ENCODE data around the gene OR1J2.

GRCh38 chr9:122466456-122466855, 44.1 kb upstream of the OR1J2 start:
- TF ChIP-seq CTCF (conservative IDR thresholded peaks at IDR 0.05; ENCODE audit: low read depth, low read length): no peak
- no peak for TF ChIP-seq EZH2 (IDR thresholded peaks at IDR 0.05; ENCODE audit: borderline replicate concordance, low read depth, low read length, poor library complexity, severe bottlenecking)
